ENCODE results near the gene FGGY. TPM values are rescaled to one million over a fixed set of nuclear protein-coding genes. Genes with fewer than 3 reads are reported as not detected.

FGGY gene
- total and polyA plus RNA-seq, 11 donors: 7.2 to 42.9 (median 32.0) TPM

GRCh38 chr1:59759156-59759925 lies 462.4 kb downstream of the FGGY start:
- 3 to 6% (median 4%) methylated on average over 11 of the region's 11 CpGs for WGBS, 4 donors
- H3K4me3 ChIP-seq: peak overlapping the region in 9 of 12 donors; percentile 22 to 46 (median 37)
- TF ChIP-seq, protein P1, sequence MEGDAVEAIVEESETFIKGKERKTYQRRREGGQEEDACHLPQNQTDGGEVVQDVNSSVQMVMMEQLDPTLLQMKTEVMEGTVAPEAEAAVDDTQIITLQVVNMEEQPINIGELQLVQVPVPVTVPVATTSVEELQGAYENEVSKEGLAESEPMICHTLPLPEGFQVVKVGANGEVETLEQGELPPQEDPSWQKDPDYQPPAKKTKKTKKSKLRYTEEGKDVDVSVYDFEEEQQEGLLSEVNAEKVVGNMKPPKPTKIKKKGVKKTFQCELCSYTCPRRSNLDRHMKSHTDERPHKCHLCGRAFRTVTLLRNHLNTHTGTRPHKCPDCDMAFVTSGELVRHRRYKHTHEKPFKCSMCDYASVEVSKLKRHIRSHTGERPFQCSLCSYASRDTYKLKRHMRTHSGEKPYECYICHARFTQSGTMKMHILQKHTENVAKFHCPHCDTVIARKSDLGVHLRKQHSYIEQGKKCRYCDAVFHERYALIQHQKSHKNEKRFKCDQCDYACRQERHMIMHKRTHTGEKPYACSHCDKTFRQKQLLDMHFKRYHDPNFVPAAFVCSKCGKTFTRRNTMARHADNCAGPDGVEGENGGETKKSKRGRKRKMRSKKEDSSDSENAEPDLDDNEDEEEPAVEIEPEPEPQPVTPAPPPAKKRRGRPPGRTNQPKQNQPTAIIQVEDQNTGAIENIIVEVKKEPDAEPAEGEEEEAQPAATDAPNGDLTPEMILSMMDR (IDR thresholded peaks at IDR 0.05): peak; percentile 91 to 99 (median 94)
- no peak for TF ChIP-seq POLR2A (IDR thresholded peaks at IDR 0.05)
- DNase-seq (peak; percentile 79 to 89 (median 80)), ATAC-seq (peak; percentile 83 to 96 (median 94))
- no peaks in the 10 kb centered on the region for H3K27me3 ChIP-seq
- intact Hi-C loops (cut with DNase I): loop anchor here in 9 of 10 donors (1.0 to 10.0 kb wide), 16 partner anchors 42 to 1245 kb away; partner anchors contain the start of genes FGGY (in 3 of the 9) and JUN (in 1 of the 9)
- H3K36me3 ChIP-seq: no peaks in the 10 kb centered on the region
- H3K27ac ChIP-seq: peak overlapping the region in 9 of 12 donors; percentile 14 to 79 (median 53)
- peaks cover 0 to 14% (median 5%) of the 10 kb centered on the region in 12 donors for H3K4me1 ChIP-seq
- no peaks in the 10 kb centered on the region for H3K9me3 ChIP-seq

DNA sequence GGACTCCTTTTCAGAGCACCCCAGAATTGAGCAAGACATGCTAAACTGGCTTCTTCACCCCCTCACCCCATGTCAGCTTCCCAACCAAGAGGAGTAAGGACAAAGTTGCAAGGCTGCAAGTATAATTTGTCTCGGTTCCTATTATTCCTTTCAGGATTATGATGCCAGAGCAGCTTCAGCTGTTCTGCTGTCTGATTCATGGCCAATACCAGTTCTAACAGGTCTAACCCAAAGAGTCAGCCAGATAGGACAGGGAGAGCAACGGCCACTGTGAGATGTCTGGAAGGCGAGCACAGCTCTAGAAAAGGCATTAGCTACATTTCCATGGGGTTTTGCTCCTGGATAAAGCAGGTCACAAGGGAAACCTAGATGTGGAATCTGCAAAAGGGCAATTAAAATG lies 464.5 kb downstream of the FGGY start:
- TF ChIP-seq, protein P1 (IDR thresholded peaks at IDR 0.05): no peak
- Histone ChIP-seq H3K4me1 (peaks cover 0 to 13% (median 5%) of the 10 kb centered on the region in 12 donors), H3K27me3 (no peaks in the 10 kb centered on the region), H3K27ac (no peak overlapping the region), H3K36me3 (no peaks in the 10 kb centered on the region), H3K9me3 (no peaks in the 10 kb centered on the region), H3K4me3 (no peak overlapping the region)
- ATAC-seq: no peak
- WGBS, 4 donors: 75 to 86% (median 79%) methylated on average over 3 of the region's 3 CpGs
- intact Hi-C loops (cut with DNase I): loop anchor here in 2 of 10 donors (2.0 to 5.0 kb wide), 2 partner anchors 1023 to 1024 kb away; no protein-coding TSS in a partner anchor
- no peak for DNase-seq

GRCh38 chr1:59763418-59763817 lies 466.5 kb downstream of the FGGY start:
- DNase-seq (no peak), ATAC-seq (no peak)
- intact Hi-C loops (cut with DNase I): loop anchor here in 1 of 10 donors (5.0 kb wide), 1 partner anchor 1026 kb away; no protein-coding TSS in a partner anchor
- Histone ChIP-seq H3K27me3 (no peaks in the 10 kb centered on the region), H3K4me1 (peaks cover 0 to 13% (median 5%) of the 10 kb centered on the region in 12 donors), H3K27ac (no peak overlapping the region), H3K9me3 (no peaks in the 10 kb centered on the region), H3K36me3 (no peaks in the 10 kb centered on the region), H3K4me3 (no peak overlapping the region)
- WGBS, 4 donors: 69 to 78% (median 75%) methylated on average over 2 of the region's 2 CpGs
- TF ChIP-seq, protein P1 (IDR thresholded peaks at IDR 0.05): no peak
- TF ChIP-seq POLR2A (IDR thresholded peaks at IDR 0.05): no peak

DNA sequence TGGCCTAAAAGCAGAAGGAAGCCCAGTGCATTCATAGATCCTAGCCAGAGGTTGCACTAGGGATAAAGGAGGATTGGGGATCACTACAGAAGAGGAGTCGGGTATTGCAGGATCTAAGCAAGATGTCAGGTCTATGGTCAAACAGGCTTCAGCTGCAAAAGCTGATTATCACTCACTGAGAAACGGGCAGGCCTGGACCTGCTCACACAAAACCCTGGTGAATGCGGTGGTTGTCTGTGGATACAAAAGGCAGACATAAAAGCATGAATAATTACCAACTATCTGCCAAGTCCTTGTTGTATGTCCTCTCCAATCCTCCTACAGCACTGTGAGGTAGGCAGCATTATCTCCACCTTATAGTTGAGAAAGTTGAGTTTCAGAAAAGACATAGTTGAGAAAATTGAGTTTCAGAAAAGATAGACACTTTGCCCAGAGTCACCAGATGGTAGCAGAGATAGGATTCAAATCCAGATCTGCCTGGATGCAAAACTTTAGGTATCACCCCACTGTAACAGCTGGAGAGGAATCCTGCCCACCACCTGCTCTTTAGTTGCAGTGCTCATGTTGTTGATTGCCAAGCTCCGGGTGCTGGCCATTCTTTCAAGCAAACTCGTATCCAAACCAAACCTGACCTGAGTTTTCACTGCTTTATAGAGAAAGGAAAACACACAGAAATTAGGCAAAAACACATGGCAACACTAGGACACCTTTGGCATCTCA lies 468.3 kb downstream of the FGGY start:
- Histone ChIP-seq H3K4me1 (no peaks in the 10 kb centered on the region), H3K27ac (no peak overlapping the region), H3K9me3 (no peaks in the 10 kb centered on the region), H3K4me3 (no peak overlapping the region), H3K27me3 (no peaks in the 10 kb centered on the region), H3K36me3 (no peaks in the 10 kb centered on the region)
- intact Hi-C loops (cut with DNase I): no loop called here
- DNase-seq (no peak), ATAC-seq (no peak)
- no peak for TF ChIP-seq POLR2A (IDR thresholded peaks at IDR 0.05)
- TF ChIP-seq, protein P1 (IDR thresholded peaks at IDR 0.05): no peak
- 84 to 97% (median 92%) methylated on average over 5 of the region's 5 CpGs for WGBS, 4 donors
